ENCODE measurements around the gene ITPRIP.

The ITPRIP gene

DNA sequence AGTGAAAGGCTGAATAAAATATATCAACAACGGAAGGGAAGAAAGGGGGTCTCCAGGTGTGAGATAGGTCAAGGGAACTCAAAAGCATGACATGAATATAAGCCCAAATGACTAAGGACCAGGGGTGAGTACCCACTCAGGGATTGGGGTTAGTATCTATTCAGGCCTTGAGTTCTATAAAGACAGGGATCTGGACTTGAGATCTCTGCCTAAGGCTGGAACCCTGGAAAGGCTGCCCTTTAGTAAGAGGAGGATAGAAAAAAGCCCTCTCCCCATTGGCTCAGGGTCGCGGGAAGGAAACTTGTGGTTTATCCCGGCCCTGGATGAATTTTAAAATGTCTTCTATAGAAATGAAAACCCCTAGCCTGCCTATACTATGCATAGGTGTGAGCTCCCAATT is 2.4 kb upstream of the ITPRIP start:
- DNase-seq (ENCODE audit: low read depth): no peak

DNA sequence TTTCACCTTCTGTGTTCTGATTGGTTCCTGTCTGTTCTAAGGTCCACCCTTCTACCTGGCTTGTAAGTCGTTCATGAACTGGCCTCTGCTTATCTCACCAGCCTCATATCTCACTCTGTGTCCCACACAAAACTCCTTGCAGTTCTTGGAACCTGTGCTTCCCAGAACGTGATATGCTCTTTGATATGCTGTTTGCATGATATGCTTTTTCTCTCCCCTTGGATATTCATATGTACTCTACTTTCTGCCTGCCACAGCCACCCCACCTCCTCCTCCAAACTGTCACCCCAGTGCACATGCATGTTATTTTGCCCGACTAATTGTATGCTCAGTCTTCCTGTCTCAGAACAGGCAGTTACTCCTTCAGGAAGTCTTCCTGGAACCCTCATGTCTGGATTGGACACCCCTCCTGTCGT is 1.9 kb upstream of the ITPRIP start:
- no peak for DNase-seq (ENCODE audit: low read depth)

DNA sequence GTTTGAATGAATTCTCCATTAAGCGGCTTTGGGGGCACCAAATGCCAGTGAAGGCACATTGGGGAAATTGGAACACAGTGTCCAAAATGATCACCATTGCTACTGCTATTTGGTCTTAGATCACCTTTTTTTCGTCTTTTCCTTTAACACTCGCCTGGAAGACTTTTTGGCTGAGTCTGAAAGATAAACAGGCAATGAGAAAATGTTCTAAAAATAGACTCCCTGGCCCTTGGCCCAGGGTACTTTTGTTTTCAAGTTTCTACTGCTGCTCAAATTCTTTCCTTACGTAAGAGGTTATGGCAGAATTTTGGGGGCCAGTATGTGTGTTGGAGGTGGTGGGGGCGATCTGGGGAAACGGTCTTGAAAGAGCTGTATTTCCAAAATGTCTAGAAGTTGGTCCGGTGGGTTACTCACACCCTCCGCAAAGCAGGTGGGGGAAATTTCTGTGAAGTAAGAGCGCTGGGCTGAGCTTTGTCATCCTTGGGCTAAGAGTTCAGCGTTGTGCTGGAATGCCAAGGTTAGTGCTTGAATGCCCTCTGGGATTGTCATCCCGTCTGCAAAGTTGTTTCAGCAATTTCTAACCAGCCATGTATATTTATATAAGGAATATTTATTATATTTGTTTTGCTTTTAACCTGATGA is 1.3 kb upstream of the ITPRIP start:
- no peak for DNase-seq (ENCODE audit: low read depth)

DNA sequence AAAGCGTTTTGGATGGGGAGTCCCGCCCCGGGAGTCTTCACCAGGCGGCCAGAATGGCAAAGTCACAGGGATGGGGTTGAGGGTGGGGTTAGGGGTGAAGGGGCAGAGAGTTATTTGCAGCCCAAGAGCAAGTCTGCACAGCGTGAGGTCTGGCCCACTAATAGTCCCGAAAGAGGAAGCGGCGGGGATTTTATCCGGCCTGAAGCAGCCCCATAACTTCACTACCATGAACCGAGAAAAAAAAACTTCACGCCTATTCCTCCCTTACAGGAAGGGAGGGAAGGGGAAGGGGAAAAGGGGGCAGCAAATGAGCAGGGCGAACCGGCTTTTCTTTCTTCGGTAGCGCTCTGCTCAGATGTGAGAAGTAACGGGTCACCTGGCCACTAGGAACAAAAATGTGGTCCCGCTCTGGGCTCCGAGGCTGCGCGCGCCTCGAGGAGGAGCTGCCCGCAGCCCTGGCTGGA is 712 bp downstream of the ITPRIP start:
- DNase-seq (ENCODE audit: low read depth): no peak

DNA sequence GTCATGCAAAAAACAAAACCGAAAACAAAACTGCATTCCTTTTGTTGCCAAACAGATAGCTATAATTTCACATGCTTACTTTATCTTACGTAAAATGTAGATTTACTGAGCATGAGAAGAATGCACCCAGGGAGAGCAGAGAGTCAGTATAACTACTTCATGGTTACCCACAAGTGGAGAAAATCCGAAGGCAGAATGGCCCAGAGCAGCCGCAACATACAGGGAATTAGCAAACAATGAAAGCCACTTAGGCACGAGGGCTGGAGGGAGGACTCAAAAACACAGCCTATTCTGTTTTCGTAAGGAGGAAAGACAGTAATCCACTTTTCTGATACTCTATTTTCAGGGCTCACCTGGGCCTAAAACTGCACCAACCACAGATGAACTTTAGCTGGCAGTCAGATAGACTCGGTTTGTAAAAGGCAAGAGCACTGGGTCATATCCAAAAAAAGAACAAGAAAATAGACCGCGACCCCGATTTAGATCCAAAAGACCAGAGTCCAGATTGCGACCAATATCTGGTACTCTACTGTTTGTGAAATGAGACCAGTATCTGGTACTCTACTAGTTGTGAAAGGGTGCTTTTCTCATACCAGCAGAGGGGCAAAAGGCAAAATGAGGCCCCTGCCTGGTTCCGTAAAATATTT is 1.3 kb downstream of the ITPRIP start:
- no peak for DNase-seq (ENCODE audit: low read depth)

DNA sequence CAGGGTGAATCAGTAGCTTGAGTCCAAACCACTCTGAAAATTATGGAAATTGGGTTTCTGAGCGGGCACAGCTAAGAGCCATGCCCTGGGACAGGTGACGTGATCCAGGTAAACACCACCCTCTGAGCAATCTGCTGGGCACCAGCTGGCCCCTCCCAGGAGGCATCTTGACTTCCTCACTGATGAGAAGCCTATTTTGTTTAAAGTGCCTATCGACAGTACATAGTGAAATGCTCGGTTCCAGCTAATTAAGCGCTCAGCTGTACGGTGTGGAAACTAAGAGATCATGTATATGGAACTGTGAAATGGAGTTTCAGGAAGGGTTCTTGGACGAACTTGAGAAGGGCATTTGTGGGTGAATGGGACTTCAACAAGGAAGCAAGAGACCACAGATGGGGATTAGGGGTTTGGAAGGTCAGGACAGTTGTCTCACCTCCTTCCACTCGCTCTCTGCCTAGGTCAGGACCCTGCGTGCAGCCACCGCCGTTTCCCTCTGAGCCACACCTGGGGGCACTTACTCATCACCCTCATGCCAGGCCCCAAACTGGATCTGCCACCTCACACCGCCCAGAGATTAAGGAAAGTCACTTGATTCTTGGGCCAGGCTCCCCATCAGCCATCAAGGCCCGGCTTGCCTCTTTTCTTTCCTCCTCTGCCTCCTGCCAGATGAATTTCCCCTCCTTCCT is 3.2 kb downstream of the ITPRIP start:
- DNase-seq (ENCODE audit: low read depth): no peak

DNA sequence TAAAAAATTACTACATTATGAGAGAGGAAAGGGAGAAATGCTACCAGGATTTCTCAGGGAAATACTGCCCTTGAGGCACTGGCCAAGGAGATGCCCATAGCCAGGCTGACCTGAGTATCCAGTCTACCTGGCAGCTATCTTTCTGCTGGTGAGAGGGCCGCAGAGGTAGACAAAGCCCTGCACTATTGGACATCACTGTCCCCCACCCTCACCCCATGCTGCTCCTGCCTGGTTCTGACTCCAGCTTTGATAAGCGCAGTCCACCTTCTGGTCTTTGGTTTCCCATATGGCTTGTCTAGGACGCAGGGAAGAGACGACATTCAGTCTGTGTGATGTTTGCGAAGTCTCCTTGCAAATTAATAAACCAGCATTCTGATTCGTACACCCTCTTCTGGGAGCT is 3.7 kb downstream of the ITPRIP start:
- DNase-seq (ENCODE audit: low read depth): no peak

DNA sequence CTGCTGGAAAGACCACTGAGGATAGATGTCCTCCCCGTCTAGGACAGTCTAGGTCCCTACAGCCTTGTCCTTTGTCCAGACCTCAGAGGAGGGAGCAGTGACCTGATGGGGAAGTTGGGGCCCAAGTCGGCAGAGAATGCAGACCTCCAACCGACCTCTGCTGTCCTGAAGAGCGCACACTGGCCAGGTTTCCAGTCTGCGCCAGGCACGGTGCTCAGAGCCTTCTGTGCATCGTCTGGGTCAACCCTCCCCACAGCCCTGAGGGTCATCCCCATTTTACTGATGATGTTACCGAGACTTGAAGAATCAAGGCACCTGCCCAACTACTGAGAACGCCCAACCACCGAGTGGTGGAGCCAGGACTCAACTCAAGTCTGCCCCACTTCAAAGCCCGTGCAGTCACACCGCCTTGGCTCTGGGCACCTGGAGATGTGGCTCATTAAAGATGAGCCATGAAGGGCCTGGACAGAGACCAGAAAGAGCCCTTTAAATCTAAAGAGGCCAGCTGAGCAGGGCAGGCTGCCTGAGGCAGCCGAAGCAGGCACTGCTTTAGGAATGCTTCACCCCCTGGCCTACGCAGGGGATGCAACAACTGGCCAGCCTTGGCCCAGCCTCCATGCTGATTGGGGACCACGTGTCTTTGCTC is 4.4 kb downstream of the ITPRIP start:
- DNase-seq (ENCODE audit: low read depth): no peak

DNA sequence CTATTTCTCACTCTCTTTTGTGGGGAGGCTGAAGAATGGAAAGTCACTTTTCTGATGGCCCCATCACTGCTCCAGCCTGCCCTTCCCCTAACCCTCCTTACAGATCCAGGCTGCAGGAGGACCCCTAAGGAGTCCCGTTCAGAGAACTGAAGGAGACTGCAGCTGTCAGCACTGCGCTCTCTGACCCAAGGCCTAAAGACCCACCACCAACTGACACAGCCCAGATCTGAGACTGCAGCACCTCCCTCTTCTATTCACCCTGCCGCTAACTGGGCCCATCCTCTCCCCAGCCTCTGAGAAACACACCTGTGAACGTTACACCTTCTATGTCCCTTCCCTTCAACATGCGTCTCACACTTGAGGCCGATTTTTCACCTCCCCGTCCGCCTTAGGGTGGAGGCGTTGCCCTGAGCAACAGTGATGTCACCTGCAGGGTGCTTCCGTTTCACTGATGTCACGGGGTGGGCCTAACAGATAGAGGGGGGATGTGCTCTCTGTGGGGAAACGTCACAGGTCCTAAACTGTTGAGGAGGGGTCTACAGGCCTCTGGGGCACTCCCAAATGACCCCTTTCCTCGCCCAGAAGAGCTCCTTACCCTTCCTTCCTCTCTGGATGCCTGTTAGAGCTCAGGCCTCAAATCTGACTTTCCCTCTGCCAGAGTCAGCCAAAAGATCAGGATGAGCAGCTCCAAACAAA is 5.1 kb downstream of the ITPRIP start:
- no peak for DNase-seq (ENCODE audit: low read depth)

DNA sequence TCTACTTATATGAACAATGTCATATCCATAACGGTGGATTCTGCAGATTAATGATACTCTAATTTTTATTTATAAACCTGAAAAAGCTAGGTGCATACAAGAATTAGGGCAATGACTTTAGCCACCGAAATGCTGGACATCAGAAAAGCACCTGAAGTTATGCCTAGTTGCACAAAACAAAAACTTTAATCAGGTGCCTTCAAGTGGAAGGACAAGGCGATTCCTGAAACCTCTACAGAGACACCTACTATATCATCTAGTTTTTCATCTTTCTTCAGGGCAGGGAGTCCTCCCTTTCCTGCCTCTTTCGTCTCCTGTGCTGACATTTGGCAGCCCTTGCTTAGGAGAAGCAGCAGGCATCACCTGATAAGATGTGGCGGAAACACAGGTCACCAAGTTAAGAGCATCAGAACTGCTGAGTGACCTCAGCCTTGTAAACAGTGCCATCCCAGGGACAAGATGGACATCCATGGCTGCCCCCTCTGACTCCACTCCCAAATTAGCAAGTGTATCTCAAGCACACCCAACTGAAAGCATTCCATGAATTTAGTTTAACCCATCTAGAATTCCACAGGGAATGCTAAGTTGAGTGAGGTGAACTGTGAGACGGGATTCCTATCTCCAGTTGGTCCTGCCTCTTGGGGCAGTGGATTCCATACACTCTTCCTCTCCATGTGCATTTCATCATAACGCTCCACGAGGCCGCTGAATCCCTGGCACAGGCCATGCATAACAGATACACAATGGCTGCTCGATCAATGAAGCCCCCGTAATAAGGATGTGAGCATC is 5.8 kb downstream of the ITPRIP start:
- DNase-seq (ENCODE audit: low read depth): no peak

DNA sequence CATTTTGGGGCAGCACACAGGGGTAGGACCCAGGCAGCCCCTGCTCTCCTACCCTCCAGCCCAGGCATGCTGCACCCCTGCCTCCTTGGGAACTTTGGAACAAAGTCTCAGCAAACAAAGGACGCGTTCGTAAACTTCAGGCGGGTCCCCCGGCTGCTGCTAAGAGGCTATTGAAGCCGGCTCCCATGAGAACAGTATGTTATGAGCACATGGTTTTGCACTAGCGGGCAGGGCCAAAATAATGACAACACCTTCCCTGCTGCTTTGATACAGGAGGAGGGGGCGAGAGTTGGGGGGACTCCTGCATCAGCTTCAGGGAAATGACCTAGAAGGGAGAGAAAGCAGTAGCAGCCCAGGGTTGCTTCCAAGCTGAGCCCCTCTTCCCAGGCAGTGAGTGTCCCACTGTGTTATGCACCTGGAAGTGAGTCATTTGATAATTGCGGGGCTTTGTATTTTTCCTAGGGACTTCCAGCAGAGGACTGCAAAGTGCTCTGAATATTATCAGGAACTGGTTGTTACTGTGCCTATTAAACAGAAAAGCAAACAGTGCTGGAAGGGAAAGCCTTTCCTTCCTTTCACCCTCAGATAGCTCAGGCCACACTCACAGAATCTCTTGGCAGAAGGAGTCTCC is 6.9 kb downstream of the ITPRIP start:
- no peak for DNase-seq (ENCODE audit: low read depth)

DNA sequence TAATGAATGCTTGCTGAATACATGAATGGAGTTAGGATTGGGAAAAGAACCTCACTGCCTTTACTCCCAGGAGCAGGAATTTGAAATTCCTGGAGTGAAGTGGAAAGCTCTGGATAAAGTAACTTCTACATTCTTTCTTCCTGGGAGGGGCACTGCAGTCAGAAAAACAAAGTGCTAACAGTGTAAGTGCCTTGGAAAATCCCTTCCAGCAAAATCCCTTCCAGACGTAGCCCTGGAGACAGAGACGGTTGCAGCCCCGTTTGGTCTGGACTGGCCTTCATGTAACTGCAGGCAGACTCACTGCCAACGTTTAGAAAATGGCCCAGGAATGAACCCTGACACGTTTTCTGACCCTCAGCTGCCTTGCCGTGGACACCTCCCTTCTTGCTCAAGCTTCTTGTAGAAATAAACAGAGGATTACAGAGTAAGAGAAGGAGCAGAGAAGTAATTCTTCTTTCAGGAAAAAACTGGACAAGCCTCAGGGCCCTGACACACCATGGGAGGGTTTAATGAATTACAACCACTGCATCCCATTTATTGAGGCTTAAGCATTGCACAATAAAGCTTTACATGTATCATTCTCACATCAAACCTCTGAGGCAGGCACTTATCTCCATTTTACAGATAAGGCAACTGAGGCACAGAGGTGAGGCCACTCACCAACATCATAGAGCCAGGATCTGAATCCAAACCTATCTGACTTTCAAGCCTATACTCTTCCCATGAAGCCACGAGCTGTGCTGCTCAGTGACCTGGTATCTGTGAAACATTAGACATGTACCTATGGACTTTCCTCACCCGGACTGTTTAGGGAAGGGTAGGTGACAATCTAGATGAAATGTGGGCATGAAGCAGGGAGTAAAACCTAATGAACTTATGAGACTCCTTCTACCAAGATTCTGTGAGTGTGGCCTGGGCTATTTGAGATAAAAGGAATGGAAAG is 7.8 kb downstream of the ITPRIP start:
- DNase-seq (ENCODE audit: low read depth): no peak

DNA sequence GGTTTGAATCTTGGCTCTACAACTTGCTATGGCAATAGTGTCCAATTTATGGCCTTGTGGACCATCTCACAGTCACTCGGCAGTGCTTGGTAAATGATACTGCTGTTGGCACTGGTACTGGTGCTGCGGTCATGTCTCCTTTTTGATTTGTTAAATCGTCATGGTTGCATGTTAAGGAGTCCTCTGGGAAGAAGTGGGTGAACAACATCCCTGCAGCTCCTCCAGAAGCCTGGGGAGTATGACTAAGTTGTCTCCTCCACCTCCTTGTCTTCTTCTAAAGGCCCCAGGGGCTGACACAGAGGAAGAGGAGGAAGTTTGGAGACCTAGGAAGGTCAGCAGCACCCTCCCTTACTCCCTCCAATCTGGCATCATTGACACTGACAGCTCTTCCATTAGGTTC is 8.5 kb downstream of the ITPRIP start:
- no peak for DNase-seq (ENCODE audit: low read depth)

DNA sequence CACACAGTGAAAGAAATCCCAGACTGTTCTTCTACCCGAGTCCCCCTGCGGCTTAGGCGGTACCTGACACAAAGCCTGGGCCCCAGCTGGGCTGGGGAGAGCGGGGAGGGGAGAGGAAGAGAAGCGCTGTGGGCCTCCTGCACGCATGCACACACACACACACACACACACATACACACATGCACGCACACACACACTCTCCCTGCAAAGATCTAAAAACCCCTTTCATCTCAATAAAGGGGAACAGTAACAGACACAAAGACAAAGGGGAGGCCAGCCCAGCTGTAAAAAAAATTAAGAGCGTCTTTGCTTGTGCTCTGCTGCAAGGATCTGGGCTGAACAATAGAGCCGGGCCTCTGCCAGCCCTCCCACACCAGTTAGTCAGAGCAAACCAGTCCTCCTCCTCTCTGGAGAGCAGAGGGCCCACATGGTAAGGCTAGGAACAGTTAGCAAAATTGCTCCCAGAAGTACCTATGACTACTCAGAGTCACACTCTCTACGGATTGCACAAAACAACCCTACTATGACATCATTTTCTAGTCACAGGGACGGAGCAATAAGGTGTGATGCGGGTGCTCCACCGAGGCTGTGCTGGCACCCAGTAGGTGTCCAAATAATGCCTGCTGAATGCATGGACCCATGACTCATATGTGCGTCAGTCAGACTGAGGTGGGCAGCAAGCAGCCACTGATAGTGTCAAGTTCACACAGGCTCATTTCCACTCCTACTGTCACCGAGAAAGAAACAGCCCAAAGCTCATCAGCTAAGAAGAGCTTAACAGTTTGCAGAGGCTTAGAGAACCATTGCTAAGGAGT is 9.2 kb downstream of the ITPRIP start:
- DNase-seq (ENCODE audit: low read depth): no peak

DNA sequence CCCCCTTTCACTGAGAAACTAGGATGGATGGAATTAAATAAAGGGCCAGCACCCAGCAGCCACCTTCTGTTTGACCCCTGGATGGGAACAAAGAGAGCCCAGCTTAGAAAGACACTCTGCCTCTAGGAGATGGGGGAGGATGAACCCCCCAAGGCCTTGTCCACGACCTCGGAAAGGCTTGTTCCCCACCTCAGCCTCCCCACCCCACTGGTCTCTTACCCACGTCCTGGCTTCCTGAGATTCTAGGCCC is 9.7 kb downstream of the ITPRIP start:
- DNase-seq (ENCODE audit: low read depth): no peak

DNA sequence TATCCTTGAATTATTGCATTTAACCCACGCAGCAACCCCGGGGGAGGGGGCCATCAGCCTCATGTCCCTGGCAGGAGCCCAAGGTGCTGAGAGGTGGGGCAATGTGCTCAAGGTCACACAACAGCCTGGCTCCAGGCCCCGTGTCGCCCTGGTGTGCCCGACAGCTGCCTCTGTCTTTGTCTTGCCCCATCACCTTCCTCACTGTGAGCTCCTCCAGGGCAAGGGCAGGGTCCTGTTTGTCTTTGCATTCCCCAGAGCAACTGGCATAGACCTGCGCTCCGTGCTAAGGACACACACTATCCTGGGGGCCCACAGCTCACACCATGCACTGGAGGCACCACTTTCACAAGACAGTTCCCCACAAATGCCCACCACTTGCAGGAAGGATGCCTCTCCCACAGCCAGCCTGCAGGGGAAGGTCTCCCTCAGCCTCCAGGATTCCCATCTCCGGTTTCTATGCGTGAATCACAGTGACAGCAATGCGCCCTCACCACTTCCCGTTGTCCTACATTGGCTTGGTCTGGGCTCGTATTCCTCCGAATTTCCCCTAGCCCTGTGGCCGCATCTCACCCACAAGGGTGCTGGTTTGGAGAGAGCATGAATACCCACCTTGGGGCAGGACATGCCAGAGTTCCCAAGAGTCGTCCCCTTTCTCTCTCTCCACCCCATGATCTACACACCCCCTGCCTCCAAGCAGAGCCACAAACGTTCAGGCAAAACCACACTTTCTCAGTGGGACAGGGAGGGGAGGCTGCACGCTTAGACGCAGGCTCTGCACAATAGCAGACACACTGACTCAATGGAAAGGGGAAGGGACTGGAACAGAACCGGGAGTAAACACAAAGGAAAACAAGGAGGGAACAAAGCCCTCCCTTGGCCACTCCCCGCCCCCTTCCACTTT is 10.3 kb downstream of the ITPRIP start:
- DNase-seq (ENCODE audit: low read depth): no peak

DNA sequence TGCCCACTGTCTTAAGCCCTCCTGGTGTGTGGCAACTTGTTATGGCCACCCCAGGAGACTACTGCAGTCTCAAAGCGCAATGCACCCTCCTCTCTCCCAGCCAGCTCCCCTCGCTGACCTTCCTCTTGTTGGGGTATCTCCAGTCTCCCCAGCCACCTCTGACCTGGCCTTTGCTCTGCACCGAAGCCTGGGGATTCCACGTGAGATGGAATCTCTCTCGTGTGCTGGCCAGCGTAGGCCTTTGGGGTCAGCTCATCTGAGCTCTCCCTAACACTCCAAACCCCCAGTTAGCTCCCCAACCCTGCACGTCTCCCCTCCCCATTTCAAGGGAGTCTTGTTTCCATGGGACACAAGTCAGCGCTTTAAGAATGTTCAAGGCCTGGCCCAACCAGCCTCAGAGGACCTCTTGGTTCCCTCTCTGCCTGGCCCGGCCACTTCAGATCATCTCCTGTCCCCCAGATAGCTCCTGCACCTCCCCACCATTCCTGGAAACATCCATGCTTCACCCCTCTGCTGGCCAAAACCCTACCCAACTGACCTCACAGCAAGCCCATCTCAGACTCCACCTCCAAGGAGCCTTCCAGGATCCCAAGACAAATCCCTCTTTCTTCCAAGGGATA is 11.2 kb downstream of the ITPRIP start:
- no peak for DNase-seq (ENCODE audit: low read depth)

All from stimulated activated CD8-positive, alpha-beta memory T cell treated with anti-CD3 and anti-CD28 coated beads, Interleukin-15, amount 100 ng/mL, for 24 hours (primary cell).